SU-DHL-6 (cell line): ENCODE results near the gene HCFC2.

Experiments
- EZH2phosphoT487 ChIP-seq: fragments of 200-600 bp; sonication (generic), shearing (Covaris generic); conservative IDR thresholded peaks from 2 replicates; pipeline ENCODE4 v1.6.1; 2018; ENCODE audit warnings: mild to moderate bottlenecking, antibody characterized with exemption, low read length, moderate library complexity, mixed read lengths
- TF ChIP-seq, protein P1 (sequence below): fragments of 200-600 bp; sonication (generic); IDR thresholded peaks from one replicate; pipeline ENCODE4 v1.5.1; 2017; ENCODE audit warnings: antibody characterized with exemption, mild to moderate bottlenecking, low read length, moderate library complexity; ENCODE audit not compliant: insufficient read depth, poor library complexity, severe bottlenecking

- TF ChIP-seq, protein P1, sequence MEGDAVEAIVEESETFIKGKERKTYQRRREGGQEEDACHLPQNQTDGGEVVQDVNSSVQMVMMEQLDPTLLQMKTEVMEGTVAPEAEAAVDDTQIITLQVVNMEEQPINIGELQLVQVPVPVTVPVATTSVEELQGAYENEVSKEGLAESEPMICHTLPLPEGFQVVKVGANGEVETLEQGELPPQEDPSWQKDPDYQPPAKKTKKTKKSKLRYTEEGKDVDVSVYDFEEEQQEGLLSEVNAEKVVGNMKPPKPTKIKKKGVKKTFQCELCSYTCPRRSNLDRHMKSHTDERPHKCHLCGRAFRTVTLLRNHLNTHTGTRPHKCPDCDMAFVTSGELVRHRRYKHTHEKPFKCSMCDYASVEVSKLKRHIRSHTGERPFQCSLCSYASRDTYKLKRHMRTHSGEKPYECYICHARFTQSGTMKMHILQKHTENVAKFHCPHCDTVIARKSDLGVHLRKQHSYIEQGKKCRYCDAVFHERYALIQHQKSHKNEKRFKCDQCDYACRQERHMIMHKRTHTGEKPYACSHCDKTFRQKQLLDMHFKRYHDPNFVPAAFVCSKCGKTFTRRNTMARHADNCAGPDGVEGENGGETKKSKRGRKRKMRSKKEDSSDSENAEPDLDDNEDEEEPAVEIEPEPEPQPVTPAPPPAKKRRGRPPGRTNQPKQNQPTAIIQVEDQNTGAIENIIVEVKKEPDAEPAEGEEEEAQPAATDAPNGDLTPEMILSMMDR, result no peak
- TF ChIP-seq EZH2phosphoT487, result no peak
Measured at GRCh38 chr12:104048162-104048561, 16.2 kb upstream of the HCFC2 start.
